ENCODE measurements around the gene FAT2. TPM values are rescaled to one million over a fixed set of nuclear protein-coding genes. Genes with fewer than 3 reads are reported as not detected.

FAT2 gene
- total RNA-seq, 1 experiment from 2014 or later: not detected

DNA sequence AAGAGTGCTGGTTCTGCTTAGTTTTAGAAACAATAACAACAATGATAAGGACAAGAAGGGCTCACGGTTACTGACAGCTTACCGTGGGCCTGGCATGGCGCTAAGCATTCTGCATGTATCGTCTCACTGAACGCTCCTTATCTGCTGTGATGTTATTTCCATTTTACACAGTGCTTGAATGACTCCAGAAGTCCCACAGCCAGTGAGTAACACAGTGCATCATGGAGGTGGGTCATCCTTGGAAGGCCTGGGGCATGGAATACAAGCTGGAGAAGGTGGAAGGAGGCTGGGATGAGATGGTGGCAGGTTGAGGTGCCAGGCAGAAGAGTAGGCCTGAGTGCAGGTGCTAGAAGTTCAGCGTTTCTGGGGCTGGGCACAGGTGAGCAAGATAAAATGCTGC lies 36.5 kb upstream of the FAT2 start:
- POLR2A ChIA-PET (ENCODE audit: low non-redundant PET): no interaction called here
- DNase-seq (ENCODE audit: low spot score): no peak
- no peaks in the 10 kb centered on the region for H3K36me3 ChIP-seq (ENCODE audit: insufficient read depth, low read length, poor library complexity, severe bottlenecking)
- H3K4me3 ChIP-seq (ENCODE audit: low read depth, low read length, poor library complexity, severe bottlenecking): no peak overlapping the region
- H3K27me3 ChIP-seq (replicated peaks; ENCODE audit: insufficient read depth, low read depth, low read length, poor library complexity): no peaks in the 10 kb centered on the region
- no peak overlapping the region for H3K27ac ChIP-seq (ENCODE audit: low read depth, low read length, poor library complexity, severe bottlenecking)
- CTCF ChIA-PET: no interaction called here
- BruUV-seq (replicated peaks): no TSS peak
- TF ChIP-seq, protein P1, sequence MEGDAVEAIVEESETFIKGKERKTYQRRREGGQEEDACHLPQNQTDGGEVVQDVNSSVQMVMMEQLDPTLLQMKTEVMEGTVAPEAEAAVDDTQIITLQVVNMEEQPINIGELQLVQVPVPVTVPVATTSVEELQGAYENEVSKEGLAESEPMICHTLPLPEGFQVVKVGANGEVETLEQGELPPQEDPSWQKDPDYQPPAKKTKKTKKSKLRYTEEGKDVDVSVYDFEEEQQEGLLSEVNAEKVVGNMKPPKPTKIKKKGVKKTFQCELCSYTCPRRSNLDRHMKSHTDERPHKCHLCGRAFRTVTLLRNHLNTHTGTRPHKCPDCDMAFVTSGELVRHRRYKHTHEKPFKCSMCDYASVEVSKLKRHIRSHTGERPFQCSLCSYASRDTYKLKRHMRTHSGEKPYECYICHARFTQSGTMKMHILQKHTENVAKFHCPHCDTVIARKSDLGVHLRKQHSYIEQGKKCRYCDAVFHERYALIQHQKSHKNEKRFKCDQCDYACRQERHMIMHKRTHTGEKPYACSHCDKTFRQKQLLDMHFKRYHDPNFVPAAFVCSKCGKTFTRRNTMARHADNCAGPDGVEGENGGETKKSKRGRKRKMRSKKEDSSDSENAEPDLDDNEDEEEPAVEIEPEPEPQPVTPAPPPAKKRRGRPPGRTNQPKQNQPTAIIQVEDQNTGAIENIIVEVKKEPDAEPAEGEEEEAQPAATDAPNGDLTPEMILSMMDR (conservative IDR thresholded peaks at IDR 0.05; ENCODE audit: low read depth, low read length): no peak
- no peak for TF ChIP-seq EZH2 (IDR thresholded peaks at IDR 0.05; ENCODE audit: borderline replicate concordance, low read depth, low read length, poor library complexity, severe bottlenecking)
- peaks cover 6% of the 10 kb centered on the region for H3K4me1 ChIP-seq (ENCODE audit: insufficient read depth, low read length, poor library complexity, severe bottlenecking)
- intact Hi-C loops (cut with micrococcal nuclease; ENCODE audit: unreplicated experiment): no loop called here
- H3K9me3 ChIP-seq (ENCODE audit: low read depth, low read length, poor library complexity, severe bottlenecking): no peaks in the 10 kb centered on the region

DNA sequence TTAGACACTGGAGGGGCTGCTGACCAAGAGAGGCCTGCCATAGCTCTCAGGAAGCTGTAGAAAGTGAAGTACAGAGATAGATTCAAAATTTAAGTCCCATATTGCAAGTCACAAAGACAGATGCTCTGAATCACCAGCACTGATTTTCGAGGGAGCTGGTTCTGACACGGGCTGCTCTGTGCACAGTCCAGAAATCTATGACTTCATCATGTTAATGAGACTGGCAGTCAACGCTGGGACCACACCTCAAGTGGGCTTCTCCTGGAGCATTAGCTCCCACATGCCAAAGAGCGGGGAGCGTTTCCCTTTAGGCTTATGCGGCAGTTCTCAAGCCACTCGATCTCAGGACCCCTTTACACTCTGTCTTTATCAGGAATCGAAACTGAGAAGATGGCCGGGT lies 34.2 kb upstream of the FAT2 start:
- Histone ChIP-seq H3K4me1 (ENCODE audit: insufficient read depth, low read length, poor library complexity, severe bottlenecking) (peaks cover 6% of the 10 kb centered on the region), H3K9me3 (ENCODE audit: low read depth, low read length, poor library complexity, severe bottlenecking) (no peaks in the 10 kb centered on the region), H3K36me3 (ENCODE audit: insufficient read depth, low read length, poor library complexity, severe bottlenecking) (no peaks in the 10 kb centered on the region), H3K27ac (ENCODE audit: low read depth, low read length, poor library complexity, severe bottlenecking) (no peak overlapping the region), H3K4me3 (ENCODE audit: low read depth, low read length, poor library complexity, severe bottlenecking) (no peak overlapping the region), H3K27me3 (replicated peaks; ENCODE audit: insufficient read depth, low read depth, low read length, poor library complexity) (no peaks in the 10 kb centered on the region)
- TF ChIP-seq EZH2 (IDR thresholded peaks at IDR 0.05; ENCODE audit: borderline replicate concordance, low read depth, low read length, poor library complexity, severe bottlenecking): no peak
- TF ChIP-seq, protein P1 (conservative IDR thresholded peaks at IDR 0.05; ENCODE audit: low read depth, low read length): no peak
- no peak for DNase-seq (ENCODE audit: low spot score)
- intact Hi-C loops (cut with micrococcal nuclease; ENCODE audit: unreplicated experiment): no loop called here
- BruUV-seq (replicated peaks): no TSS peak
- POLR2A ChIA-PET (ENCODE audit: low non-redundant PET): no interaction called here
- CTCF ChIA-PET: no interaction called here

DNA sequence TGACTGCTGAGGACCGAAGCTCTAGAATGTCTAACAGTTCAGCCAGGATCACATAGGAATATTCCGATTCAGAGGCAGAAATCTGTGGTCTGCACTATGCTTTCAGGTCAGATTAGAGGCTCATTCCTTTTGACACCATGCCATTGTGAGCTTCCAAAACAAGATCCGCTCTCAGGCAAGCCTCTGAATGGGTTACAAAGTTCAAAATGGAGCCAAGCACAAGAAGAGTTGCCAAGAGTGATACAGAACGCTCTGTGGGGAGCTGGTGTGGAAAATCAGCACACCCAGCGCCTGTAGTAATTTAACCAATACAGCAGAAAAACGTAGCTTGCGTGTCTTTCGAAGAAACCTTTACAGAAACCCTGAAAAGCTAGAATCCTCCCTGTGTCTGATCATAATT lies 33.3 kb upstream of the FAT2 start:
- Histone ChIP-seq H3K36me3 (ENCODE audit: insufficient read depth, low read length, poor library complexity, severe bottlenecking) (no peaks in the 10 kb centered on the region), H3K27ac (ENCODE audit: low read depth, low read length, poor library complexity, severe bottlenecking) (no peak overlapping the region), H3K27me3 (replicated peaks; ENCODE audit: insufficient read depth, low read depth, low read length, poor library complexity) (no peaks in the 10 kb centered on the region), H3K4me1 (ENCODE audit: insufficient read depth, low read length, poor library complexity, severe bottlenecking) (peaks cover 6% of the 10 kb centered on the region), H3K9me3 (ENCODE audit: low read depth, low read length, poor library complexity, severe bottlenecking) (no peaks in the 10 kb centered on the region), H3K4me3 (ENCODE audit: low read depth, low read length, poor library complexity, severe bottlenecking) (no peak overlapping the region)
- no TSS peak for BruUV-seq (replicated peaks)
- TF ChIP-seq, protein P1 (conservative IDR thresholded peaks at IDR 0.05; ENCODE audit: low read depth, low read length): no peak
- no peak for TF ChIP-seq EZH2 (IDR thresholded peaks at IDR 0.05; ENCODE audit: borderline replicate concordance, low read depth, low read length, poor library complexity, severe bottlenecking)
- ChIA-PET CTCF (no interaction called here), POLR2A (ENCODE audit: low non-redundant PET) (no interaction called here)
- no peak for DNase-seq (ENCODE audit: low spot score)
- intact Hi-C loops (cut with micrococcal nuclease; ENCODE audit: unreplicated experiment): no loop called here
